Endothelial cell of umbilical vein (primary cell): ENCODE measurements around the gene SLC1A4. TPM values are rescaled to one million over a fixed set of nuclear protein-coding genes. Genes with fewer than 3 reads are reported as not detected.

Source experiments
- BruUV-seq: library from RNA; stranded (reverse); fragments of 400-500 nt; replicated peaks from 2 replicates; lab custom pipeline; 2021; lab: Mats Ljungman, UMichigan
- CTCF ChIA-PET: fragments of 300-600, 350-600 bp; sonication (Branson Sonifier 250); formaldehyde crosslinking; loops from one replicate; lab custom pipeline; 2021; ENCODE audit warnings: antibody characterized with exemption, inconsistent platforms; lab: Charles Lee
- POLR2A ChIA-PET: fragments of 300-600, 350-600 bp; sonication (Branson Sonifier 250); formaldehyde crosslinking; loops from one replicate; lab custom pipeline; 2021; ENCODE audit warnings: antibody characterized with exemption, inconsistent platforms; lab: Charles Lee
- DNase-seq: peaks from one replicate; pipeline ENCODE4 v3.0.0-alpha.2; 2011; ENCODE audit warnings: low read depth, low spot score
- FAIRE-seq: peaks from 2 replicates; lab custom pipeline; 2011; peaks lifted over from hg19 to GRCh38; lab: Jason Lieb, UNC
- H2AFZ ChIP-seq: 2 replicates; pipeline ENCODE4 v1.6.0; 2012; ENCODE audit warnings: low read depth, low read length, control low read depth, inconsistent platforms
- H3K27ac ChIP-seq: 2 replicates; pipeline ENCODE4 v1.5.1; 2011; ENCODE audit warnings: low read depth, mild to moderate bottlenecking, control low read depth, low read length, moderate library complexity; ENCODE audit not compliant: insufficient read depth
- H3K27me3 ChIP-seq, 2 experiments: 2 replicates each; pipeline versions ENCODE4 v1.6.0 to v1.6.1; 2011; ENCODE audit warnings: low read length in 2 of 2, mixed read lengths in 1 of 2; ENCODE audit not compliant: control insufficient read depth in 2 of 2, insufficient read depth in 2 of 2
- H3K36me3 ChIP-seq, 2 experiments: 2 replicates in 1 of 2; 3 replicates in 1 of 2; pipeline ENCODE4 v1.5.1; 2011; ENCODE audit warnings: low read length in 2 of 2, mild to moderate bottlenecking in 1 of 2, moderate library complexity in 1 of 2; ENCODE audit not compliant: control insufficient read depth in 2 of 2, insufficient read depth in 2 of 2; ENCODE audit errors: extremely low read depth in 1 of 2
- H3K4me1 ChIP-seq: 3 replicates; pipeline ENCODE4 v1.5.1; 2011; ENCODE audit warnings: mild to moderate bottlenecking, low read length; ENCODE audit not compliant: control insufficient read depth, insufficient read depth; ENCODE audit errors: extremely low read depth
- H3K4me2 ChIP-seq: 2 replicates; pipeline ENCODE4 v1.6.1; 2011; ENCODE audit warnings: low read length, control low read depth, mixed read lengths; ENCODE audit not compliant: insufficient read depth
- H3K4me3 ChIP-seq, 3 experiments: fragments of 200-600 bp in 1 of 3; sonication (generic), shearing (Covaris generic) in 1 of 3; replicated peaks in 1 of 3; 2 replicates each; pipeline ENCODE4 v1.5.1; 2011 to 2016; ENCODE audit warnings: control low read depth in 3 of 3, low read length in 3 of 3, mild to moderate bottlenecking in 2 of 3, inconsistent platforms in 1 of 3, low read depth in 1 of 3, moderate library complexity in 1 of 3; ENCODE audit not compliant: insufficient read depth in 1 of 3
- H3K79me2 ChIP-seq: 2 replicates; pipeline ENCODE4 v1.6.0; 2012; ENCODE audit warnings: low read length, inconsistent platforms; ENCODE audit not compliant: control insufficient read depth, insufficient read depth
- H3K9ac ChIP-seq: replicated peaks from 2 replicates; pipeline ENCODE3; 2011; ENCODE audit warnings: low read length, control low read depth; ENCODE audit not compliant: insufficient read depth; ENCODE audit errors: extremely low read depth
- H3K9me1 ChIP-seq: replicated peaks from 3 replicates; pipeline ENCODE4 v1.6.0; 2011; ENCODE audit warnings: mild to moderate bottlenecking, low read length; ENCODE audit not compliant: control insufficient read depth, insufficient read depth; ENCODE audit errors: extremely low read depth
- H3K9me3 ChIP-seq: replicated peaks from 2 replicates; pipeline ENCODE4 v1.5.1; 2012; ENCODE audit warnings: low read length, inconsistent platforms; ENCODE audit not compliant: control insufficient read depth, insufficient read depth
- H4K20me1 ChIP-seq: replicated peaks from 2 replicates; pipeline ENCODE3; 2011; ENCODE audit warnings: mild to moderate bottlenecking, low read length; ENCODE audit not compliant: control insufficient read depth, insufficient read depth; ENCODE audit errors: extremely low read depth
- CTCF ChIP-seq, 2 donors: IDR thresholded peaks; 1 replicate in 1 of 2; 2 replicates in 1 of 2; pipeline ENCODE4 v1.5.1; 2011; ENCODE audit warnings: low read length in 2 of 2, mild to moderate bottlenecking in 2 of 2, moderate library complexity in 2 of 2, control low read depth in 1 of 2, inconsistent platforms in 1 of 2, low read depth in 1 of 2; ENCODE audit not compliant: insufficient read depth in 1 of 2; ENCODE audit errors: extremely low read depth in 1 of 2
- EZH2 ChIP-seq: IDR thresholded peaks from 2 replicates; pipeline ENCODE4 v1.6.1; 2012; ENCODE audit warnings: borderline replicate concordance, low read depth, mild to moderate bottlenecking, moderate library complexity, low read length, inconsistent platforms; ENCODE audit not compliant: severe bottlenecking
- FOS ChIP-seq: IDR thresholded peaks from 2 replicates; pipeline ENCODE4 v1.6.1; 2011; ENCODE audit warnings: mild to moderate bottlenecking, low read length, moderate library complexity, borderline replicate concordance; ENCODE audit not compliant: insufficient read depth
- GATA2 ChIP-seq: IDR thresholded peaks from 2 replicates; pipeline ENCODE4 v1.7.0; 2011; ENCODE audit warnings: low read depth, mild to moderate bottlenecking, moderate library complexity, mixed read lengths, low read length; ENCODE audit not compliant: insufficient read length, insufficient read depth
- JUN ChIP-seq: IDR thresholded peaks from 2 replicates; pipeline ENCODE4 v1.6.1; 2011; ENCODE audit warnings: borderline replicate concordance, low read depth; ENCODE audit not compliant: insufficient read length, insufficient read depth
- MAX ChIP-seq: IDR thresholded peaks from 2 replicates; pipeline ENCODE4 v1.6.1; 2011; ENCODE audit not compliant: insufficient read depth, insufficient read length
- MYC ChIP-seq: IDR thresholded peaks from one replicate; pipeline ENCODE4 v1.6.1; 2011; ENCODE audit warnings: mild to moderate bottlenecking, low read depth, low read length
- POLR2A ChIP-seq: IDR thresholded peaks from 2 replicates; pipeline ENCODE4 v1.6.1; 2012; ENCODE audit warnings: low read depth, mild to moderate bottlenecking, control low read depth, low read length
- POLR2AphosphoS5 ChIP-seq: IDR thresholded peaks from 2 replicates; pipeline ENCODE4 v1.6.1; 2012; ENCODE audit warnings: low read depth, mild to moderate bottlenecking, control low read depth, low read length, moderate library complexity; ENCODE audit not compliant: insufficient read depth
- dilution Hi-C: fragments of 300-500 bp; cut with MboI; formaldehyde crosslinking; loops from one replicate; pipeline ENCODE4 v1.15.0; 2019; ENCODE audit warnings: low sequenced_read_pairs; ENCODE audit not compliant: extremely low pct_ligation_motif_present
- intact Hi-C: fragments of 100-400 bp; cut with micrococcal nuclease; formaldehyde crosslinking; loops from one replicate; pipeline ENCODE4 v1.10.0; 2022
- polyA plus RNA-seq, 4 experiments: library from polyadenylated mRNA; depleted of rRNA in 3 of 4; stranded (reverse) in 3 of 4; unstranded in 1 of 4; fragments of >200 nt; gene quantifications; 2 replicates each; pipeline versions ENCODE4 v1.2.1 to v1.2.3, GENCODE V29; 2011 to 2012; ENCODE audit warnings: missing spikeins in 1 of 4
- total RNA-seq: library from RNA; stranded (reverse); gene quantifications from 2 replicates; pipeline ENCODE4 v1.2.3, GENCODE V29; 2021

Gene SLC1A4
- total and polyA plus RNA-seq, 2 donors (not counting 3 experiments of a cell fraction or from before 2014, with no cell fraction given) = 9.9 to 13.9 TPM

GRCh38 chr2:65026154-65026553 lies 37.0 kb downstream of the SLC1A4 start:
- intact Hi-C loops = no loop called here
- FAIRE-seq = no peak
- no peak overlapping the region for H3K4me3 ChIP-seq
- H3K9me1 ChIP-seq = no peaks in the 10 kb centered on the region
- no peak overlapping the region for H3K4me2 ChIP-seq
- TF ChIP-seq MYC (no peak), EZH2 (no peak), CTCF (IDR thresholded peaks at IDR 0.05; ENCODE audit: extremely low read depth in 1 of 2, insufficient read depth in 1 of 2, low read depth in 1 of 2, low read length in 2 of 2) (no peak), JUN (no peak), FOS (no peak), POLR2A (no peak), GATA2 (no peak), POLR2AphosphoS5 (no peak), MAX (no peak)
- H3K27me3 ChIP-seq = no peaks in the 10 kb centered on the region
- no peak for DNase-seq
- H3K4me1 ChIP-seq = no peaks in the 10 kb centered on the region
- H4K20me1 ChIP-seq = no peaks in the 10 kb centered on the region
- H3K9me3 ChIP-seq = no peaks in the 10 kb centered on the region
- H3K36me3 ChIP-seq = no peaks in the 10 kb centered on the region
- H3K9ac ChIP-seq = no peak overlapping the region
- BruUV-seq = no TSS peak
- H3K27ac ChIP-seq = no peak overlapping the region
- dilution Hi-C loops = no loop called here
- ChIA-PET CTCF (interaction anchor here (1.0 to 1.4 kb wide), 3 partner anchors 29 to 109 kb away, joined by 3 to 7 read pairs (median 4); no protein-coding TSS in a partner anchor), POLR2A (no interaction called here)
- H2AFZ ChIP-seq = no peak overlapping the region
- H3K79me2 ChIP-seq = no peaks in the 10 kb centered on the region
